ENCODE results near the gene GGA2. TPM values are rescaled to one million over a fixed set of nuclear protein-coding genes. Genes with fewer than 3 reads are reported as not detected.
A peak's percentile ranks its signal among the peaks of the same experiment; 100 is the strongest.

The GGA2 gene
- total and polyA plus RNA-seq, 2 donors (not counting 1 experiment from before 2014, with no cell fraction given) = 19.5 to 29.6 TPM

DNA sequence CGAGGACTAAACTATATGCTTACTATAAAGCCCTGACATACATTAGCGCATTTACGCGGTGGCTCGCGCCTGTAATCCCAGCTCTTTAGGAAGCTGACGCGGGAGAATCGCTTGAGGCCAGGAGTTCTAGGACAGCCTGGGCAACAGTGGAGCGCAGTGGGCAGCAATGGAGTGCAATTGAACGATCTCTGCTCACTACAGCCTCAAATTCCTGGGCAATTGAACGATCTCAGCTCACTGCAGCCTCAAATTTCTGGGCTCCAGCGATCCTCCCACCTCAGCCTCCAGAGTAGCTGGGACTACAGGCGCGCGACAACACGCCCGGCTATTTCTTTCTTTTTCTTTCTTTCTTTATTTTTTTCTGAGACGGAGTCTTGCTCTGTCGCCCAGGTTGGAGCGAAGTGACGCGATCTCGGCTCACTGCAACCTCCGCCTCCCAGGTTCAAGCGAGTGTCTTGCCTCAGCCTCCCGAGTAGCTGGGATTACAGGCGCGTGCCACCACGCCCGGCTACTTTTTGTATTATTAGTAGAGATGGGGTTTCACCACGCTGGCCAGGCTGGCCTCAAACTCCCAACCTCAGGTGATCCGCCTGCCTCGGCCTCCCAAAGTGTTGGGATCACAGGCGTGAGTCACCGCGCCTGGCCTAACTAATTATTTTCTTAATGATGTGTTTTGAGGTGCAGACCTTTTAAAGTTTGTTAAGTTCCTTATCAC, 56.8 kb downstream of the GGA2 start:
- Histone ChIP-seq H3K4me3 (replicated peaks in 1 of 4; ENCODE audit: control extremely low read depth in 1 of 4, insufficient read depth in 1 of 4, low read depth in 3 of 4, low read length in 4 of 4) (peak overlapping the region; percentile 87 to 99 (median 94)), H3K9me3 (ENCODE audit: control insufficient read depth, insufficient read depth, low read depth, low read length) (no peaks in the 10 kb centered on the region), H3K36me3 (ENCODE audit: control insufficient read depth, insufficient read depth, low read length) (no peaks in the 10 kb centered on the region), H3K4me2 (ENCODE audit: extremely low read depth, insufficient read depth, low read length) (peak overlapping the region; percentile 74), H3K27ac (ENCODE audit: insufficient read depth, low read length) (peak overlapping the region; percentile 90), H3K9ac (ENCODE audit: insufficient read depth, low read length) (peak overlapping the region; percentile 88), H3K27me3 (ENCODE audit: control insufficient read depth, insufficient read depth, low read length) (no peaks in the 10 kb centered on the region), H3K4me1 (ENCODE audit: control insufficient read depth, extremely low read depth, insufficient read depth, low read length) (no peaks in the 10 kb centered on the region), H4K20me1 (ENCODE audit: control insufficient read depth, extremely low read depth, insufficient read depth, low read length) (no peaks in the 10 kb centered on the region), H2AFZ (ENCODE audit: low read length) (peak overlapping the region; percentile 96), H3K79me2 (ENCODE audit: control insufficient read depth, insufficient read depth, low read length) (peaks cover 15% of the 10 kb centered on the region)
- TF ChIP-seq CTCF (conservative IDR thresholded peaks at IDR 0.05 in 1 of 2, IDR thresholded peaks at IDR 0.05 in 1 of 2; ENCODE audit: low read depth in 1 of 2, low read length in 2 of 2) (no peak), EZH2 (IDR thresholded peaks at IDR 0.05; ENCODE audit: low read length, missing control alignments) (no peak)
- DNase-seq (ENCODE audit: low read depth in 2 of 2) = no peak

GRCh38 chr16:23452572-23453337, 57.5 kb downstream of the GGA2 start, which contains the start of gene COG7:
TSS of gene COG7 (minus strand) at chr16:23453189. CDS start at chr16:23452994, 195 bp downstream.
- peak within 1 kb of the TSS; percentile 90 for H3K27ac ChIP-seq (ENCODE audit: insufficient read depth, low read length)
- no peak for TF ChIP-seq CTCF (conservative IDR thresholded peaks at IDR 0.05 in 1 of 2, IDR thresholded peaks at IDR 0.05 in 1 of 2; ENCODE audit: low read depth in 1 of 2, low read length in 2 of 2)
- no peak for TF ChIP-seq EZH2 (IDR thresholded peaks at IDR 0.05; ENCODE audit: low read length, missing control alignments)
- H3K36me3 ChIP-seq (ENCODE audit: control insufficient read depth, insufficient read depth, low read length) = no peaks in the 10 kb centered on the region
- no peaks in the 10 kb centered on the region for H4K20me1 ChIP-seq (ENCODE audit: control insufficient read depth, extremely low read depth, insufficient read depth, low read length)
- DNase-seq (ENCODE audit: low read depth in 2 of 2) = peak; percentile 91 to 92
- peak within 1 kb of the TSS; percentile 99 for H2AFZ ChIP-seq (ENCODE audit: low read length)
- H3K79me2 ChIP-seq (ENCODE audit: control insufficient read depth, insufficient read depth, low read length) = peaks cover 15% of the 10 kb centered on the region
- no peaks in the 10 kb centered on the region for H3K9me3 ChIP-seq (ENCODE audit: control insufficient read depth, insufficient read depth, low read depth, low read length)
- peak within 1 kb of the TSS; percentile 87 for H3K4me2 ChIP-seq (ENCODE audit: extremely low read depth, insufficient read depth, low read length)
- H3K9ac ChIP-seq (ENCODE audit: insufficient read depth, low read length) = peak within 1 kb of the TSS; percentile 88
- H3K27me3 ChIP-seq (ENCODE audit: control insufficient read depth, insufficient read depth, low read length) = no peaks in the 10 kb centered on the region
- H3K4me1 ChIP-seq (ENCODE audit: control insufficient read depth, extremely low read depth, insufficient read depth, low read length) = no peaks in the 10 kb centered on the region
- H3K4me3 ChIP-seq (replicated peaks in 1 of 4; ENCODE audit: control extremely low read depth in 1 of 4, insufficient read depth in 1 of 4, low read depth in 3 of 4, low read length in 4 of 4) = peak within 1 kb of the TSS; percentile 87 to 99 (median 94)

DNA sequence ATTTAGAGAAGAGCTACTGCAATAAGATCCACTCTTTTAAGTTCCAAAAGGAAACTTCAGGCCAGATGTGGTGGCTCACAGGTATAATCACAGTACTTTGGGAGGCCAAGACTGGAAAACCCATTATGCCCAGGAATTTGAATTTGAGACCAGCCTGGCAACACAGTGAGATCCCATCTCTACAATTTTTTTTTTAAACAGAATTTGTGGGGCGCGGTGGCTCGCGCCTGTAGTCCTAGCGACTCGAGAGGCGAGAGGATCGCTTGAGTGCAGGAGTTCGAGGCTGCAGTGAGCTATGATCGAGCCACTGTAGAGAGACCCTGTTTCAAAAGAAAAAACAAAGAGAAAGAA, 58.1 kb downstream of the GGA2 start:
- Histone ChIP-seq H3K4me3 (replicated peaks in 1 of 4; ENCODE audit: control extremely low read depth in 1 of 4, insufficient read depth in 1 of 4, low read depth in 3 of 4, low read length in 4 of 4) (peak overlapping the region; percentile 87 to 99 (median 94)), H3K36me3 (ENCODE audit: control insufficient read depth, insufficient read depth, low read length) (no peaks in the 10 kb centered on the region), H3K9ac (ENCODE audit: insufficient read depth, low read length) (peak overlapping the region; percentile 88), H3K4me2 (ENCODE audit: extremely low read depth, insufficient read depth, low read length) (peak overlapping the region; percentile 87), H3K27ac (ENCODE audit: insufficient read depth, low read length) (peak overlapping the region; percentile 90), H3K27me3 (ENCODE audit: control insufficient read depth, insufficient read depth, low read length) (no peaks in the 10 kb centered on the region), H3K79me2 (ENCODE audit: control insufficient read depth, insufficient read depth, low read length) (peaks cover 15% of the 10 kb centered on the region), H4K20me1 (ENCODE audit: control insufficient read depth, extremely low read depth, insufficient read depth, low read length) (no peaks in the 10 kb centered on the region), H2AFZ (ENCODE audit: low read length) (peak overlapping the region; percentile 99), H3K9me3 (ENCODE audit: control insufficient read depth, insufficient read depth, low read depth, low read length) (no peaks in the 10 kb centered on the region), H3K4me1 (ENCODE audit: control insufficient read depth, extremely low read depth, insufficient read depth, low read length) (no peaks in the 10 kb centered on the region)
- TF ChIP-seq CTCF (conservative IDR thresholded peaks at IDR 0.05 in 1 of 2, IDR thresholded peaks at IDR 0.05 in 1 of 2; ENCODE audit: low read depth in 1 of 2, low read length in 2 of 2) = no peak
- TF ChIP-seq EZH2 (IDR thresholded peaks at IDR 0.05; ENCODE audit: low read length, missing control alignments) = no peak
- no peak for DNase-seq (ENCODE audit: low read depth in 2 of 2)
